ENCODE data around the gene C16orf74. TPM values are rescaled to one million over a fixed set of nuclear protein-coding genes. Genes with fewer than 3 reads are reported as not detected.
A peak's percentile ranks its signal among the peaks of the same experiment; 100 is the strongest.

The C16orf74 gene
- total and polyA plus RNA-seq, 2 donors (not counting 1 experiment from before 2014, with no cell fraction given) = 73.0 to 83.3 TPM

- Histone ChIP-seq H4K20me1 (ENCODE audit: control insufficient read depth, insufficient read depth, low read length, poor library complexity, severe bottlenecking) (peaks cover 24% of the 10 kb centered on the region), H3K4me2 (replicated peaks; ENCODE audit: low read depth, low read length, poor library complexity, severe bottlenecking) (peak overlapping the region; percentile 92), H3K27ac (ENCODE audit: low read length in 2 of 2) (peak overlapping the region; percentile 27 to 37), H3K36me3 (replicated peaks in 1 of 2; ENCODE audit: control extremely low read depth in 1 of 2, control insufficient read depth in 1 of 2, extremely low read depth in 1 of 2, insufficient read depth in 2 of 2, low read length in 1 of 2) (peaks cover 0 to 3% of the 10 kb centered on the region in 2 experiments), H3K27me3 (replicated peaks in 1 of 4; ENCODE audit: control extremely low read depth in 1 of 4, control insufficient read depth in 3 of 4, insufficient read depth in 4 of 4, low read length in 3 of 4) (no peaks in the 10 kb centered on the region), H3K4me1 (ENCODE audit: control insufficient read depth in 2 of 2, insufficient read depth in 2 of 2, low read length in 2 of 2) (peaks cover 81 to 94% of the 10 kb centered on the region in 2 donors), H3K79me2 (ENCODE audit: control insufficient read depth, insufficient read depth, low read length) (peaks cover 27% of the 10 kb centered on the region), H3K9ac (ENCODE audit: low read length) (peak overlapping the region; percentile 78), H3K9me3 (ENCODE audit: control extremely low read depth in 1 of 3, control insufficient read depth in 2 of 3, insufficient read depth in 1 of 3, low read length in 2 of 3) (peaks cover 0 to under 1% (median 0%) of the 10 kb centered on the region in 3 donors), H3K4me3 (ENCODE audit: control extremely low read depth in 1 of 5, extremely low read depth in 1 of 5, insufficient read depth in 1 of 5, low read depth in 2 of 5, low read length in 4 of 5) (peak overlapping the region in 4 of 5 experiments; percentile 43 to 76 (median 62)), H2AFZ (ENCODE audit: insufficient read depth, low read depth, low read length, poor library complexity, severe bottlenecking) (peak overlapping the region; percentile 54)
- Mint-ChIP-seq H3K27me3 (no peaks in the 10 kb centered on the region), H3K4me1 (peaks cover 73% of the 10 kb centered on the region), H3K27ac (peak overlapping the region; percentile 100), H3K4me3 (peak overlapping the region; percentile 79), H3K9me3 (ENCODE audit: insufficient read depth) (no peaks in the 10 kb centered on the region)
- TF ChIP-seq CTCF (IDR thresholded peaks at IDR 0.05) (no peak), EZH2 (IDR thresholded peaks at IDR 0.05; ENCODE audit: borderline replicate concordance, insufficient read depth, low read depth, low read length, poor library complexity, severe bottlenecking) (no peak)
- ATAC-seq (ENCODE audit: low read depth) (no peak), DNase-seq (peak; percentile 50)
- intact Hi-C loops (cut with micrococcal nuclease) = loop anchor here (1.0 to 2.0 kb wide), 3 partner anchors 17 to 139 kb away; partner anchors contain the start of genes COX4I1, EMC8 and GSE1
- ChIA-PET CTCF (interaction anchor here (0.8 to 3.4 kb wide), 10 partner anchors 10 to 264 kb away, joined by 3 to 11 read pairs (median 4); no protein-coding TSS in a partner anchor), POLR2A (interaction anchor here (0.7 to 4.0 kb wide), 4 partner anchors 9 to 48 kb away, joined by 7 to 24 read pairs (median 16); no protein-coding TSS in a partner anchor)
- 28% methylated on average over 12 of the region's 15 CpGs for WGBS (ENCODE audit: insufficient coverage)
Measured at GRCh38 chr16:85751698-85752501, 1.0 kb upstream of the C16orf74 start.

Measured in B cell (primary cell).